ENCODE data around the gene RHBDF2.
A peak's percentile ranks its signal among the peaks of the same experiment; 100 is the strongest.
"Not testable (repeated sequence)": the region's sequence is repeated elsewhere in the genome, so short reads cannot be mapped to it uniquely, and the experiment has no call there.

The RHBDF2 gene

DNA sequence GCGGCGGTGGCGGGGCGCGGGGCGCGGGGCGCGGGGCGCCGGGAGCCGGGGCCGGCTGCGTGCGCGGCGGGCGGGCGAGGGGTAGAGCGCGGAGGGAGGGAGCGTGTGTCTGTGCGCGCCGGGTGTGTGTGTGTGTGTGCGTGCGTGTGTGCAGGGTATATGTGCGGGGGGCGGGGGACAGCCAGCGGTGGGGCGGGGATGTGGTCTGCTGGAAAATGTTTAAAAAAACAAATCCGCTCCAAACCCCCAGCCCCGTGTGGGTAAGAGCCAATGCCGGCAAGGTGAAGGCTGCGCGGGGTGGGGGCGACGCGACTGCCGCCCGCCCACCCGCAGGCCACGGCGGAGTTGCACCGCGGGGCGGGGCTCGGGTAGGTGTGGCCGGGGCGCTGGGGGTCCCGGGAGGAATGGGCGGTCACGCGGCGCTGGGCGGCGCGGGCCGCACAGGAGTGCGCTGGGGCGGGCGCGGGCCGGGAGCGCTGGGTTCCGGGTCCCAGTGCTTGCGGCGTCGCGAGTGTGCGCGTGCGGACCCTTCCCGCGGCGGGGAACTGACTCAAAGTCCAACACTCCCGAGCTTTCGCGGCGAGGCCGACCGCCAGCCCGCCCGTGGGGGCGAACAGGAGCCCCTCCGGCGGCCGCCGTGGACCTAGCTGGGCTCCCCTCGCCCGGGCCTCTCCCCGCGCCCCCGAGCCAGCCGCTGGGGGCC, 36.5 kb upstream of the RHBDF2 start, which contains the start of gene CYGB:
Gene CYGB, minus strand, starts transcription at position 132 of the 703 bp plus-strand sequence. CDS start 167 bp downstream, outside the sequence.
- no peak for DNase-seq

DNA sequence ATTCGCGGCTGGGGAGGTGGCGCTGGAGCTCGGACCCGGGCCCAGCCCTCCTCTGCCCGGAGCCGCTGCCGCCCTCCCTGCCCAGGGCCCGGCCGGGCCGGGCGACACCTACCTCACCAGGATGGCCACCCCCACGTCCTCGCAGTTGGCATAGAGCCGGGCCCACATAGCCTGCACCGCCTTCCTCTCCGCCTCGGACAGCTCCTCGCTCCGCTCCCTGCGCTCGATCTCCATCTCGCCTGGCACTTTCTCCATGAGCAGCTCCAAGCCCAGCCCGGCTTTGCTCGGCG, 36.0 kb upstream of the RHBDF2 start:
- no peak for DNase-seq

DNA sequence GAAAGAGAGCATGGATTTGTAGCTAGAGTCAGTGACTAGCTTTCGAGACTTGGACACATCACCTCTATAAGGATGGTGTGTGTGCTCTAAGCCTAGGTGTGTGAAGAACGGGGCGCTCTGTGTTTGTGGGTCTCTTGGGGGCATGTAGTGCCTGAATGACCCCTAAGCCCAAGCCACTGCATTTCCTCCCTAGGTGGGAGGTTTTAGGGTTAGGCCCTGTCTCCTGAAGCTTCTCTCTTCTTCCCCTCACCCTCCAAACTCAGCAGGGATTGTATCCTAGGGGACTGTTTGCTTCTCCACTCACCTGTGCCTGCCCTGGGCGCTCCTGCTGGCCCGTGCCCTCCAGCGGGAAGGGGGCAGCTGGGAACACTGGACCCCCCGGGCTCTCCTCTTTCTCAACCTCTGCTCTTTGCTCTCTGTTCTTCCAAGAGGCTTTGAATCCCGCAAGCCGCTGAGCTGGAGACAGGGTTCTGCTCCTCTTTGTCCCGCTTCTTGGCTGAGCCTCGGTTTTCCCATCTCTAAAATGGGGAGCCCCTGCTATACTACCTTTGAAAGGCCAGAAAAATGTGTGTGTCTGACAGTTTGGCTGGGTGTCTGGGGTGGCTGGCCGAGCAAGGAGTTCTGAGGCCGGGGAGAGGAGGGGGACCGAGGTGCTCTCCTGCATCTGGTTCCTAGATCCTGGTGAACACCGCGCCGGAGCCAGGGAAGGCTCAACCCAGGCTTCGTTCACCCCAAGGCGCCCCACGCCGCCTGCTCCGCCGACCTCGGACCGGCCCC, 35.5 kb upstream of the RHBDF2 start:
- DNase-seq: no peak

DNA sequence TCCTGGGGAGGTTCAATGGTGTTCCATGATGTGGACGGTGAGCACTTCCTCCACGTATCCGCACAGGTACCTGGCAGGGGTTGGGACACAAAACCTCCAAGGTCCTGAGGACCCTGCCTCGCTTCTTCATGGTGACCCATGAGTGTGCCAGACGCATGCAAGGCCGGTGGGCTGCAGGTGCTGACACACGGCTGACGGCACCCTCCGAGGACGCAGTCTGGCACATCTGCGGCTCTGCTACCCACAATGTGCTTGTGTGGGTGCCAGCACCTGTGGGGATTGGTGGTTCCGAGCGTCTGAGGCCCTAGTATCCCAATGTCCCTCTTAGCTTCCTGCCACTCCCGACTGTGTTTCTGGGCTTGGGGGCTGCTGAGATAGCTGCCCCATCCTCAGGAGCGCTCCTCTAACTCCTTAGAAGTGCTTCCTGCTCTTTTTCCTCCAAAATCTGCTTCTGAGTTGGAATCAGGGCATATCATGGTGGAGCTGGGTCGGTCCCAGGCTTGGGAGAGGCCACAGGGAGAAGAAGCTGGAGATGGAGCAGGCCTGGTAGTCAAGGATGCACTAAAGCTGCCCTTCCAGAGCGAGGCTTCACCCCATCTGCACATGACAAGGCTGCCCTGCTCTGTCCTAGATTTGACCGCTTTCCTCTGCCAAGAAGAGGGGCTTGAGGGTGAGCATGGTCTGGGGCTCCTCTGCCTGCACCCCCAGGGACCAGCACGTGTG, 34.7 kb upstream of the RHBDF2 start:
- DNase-seq: no peak

DNA sequence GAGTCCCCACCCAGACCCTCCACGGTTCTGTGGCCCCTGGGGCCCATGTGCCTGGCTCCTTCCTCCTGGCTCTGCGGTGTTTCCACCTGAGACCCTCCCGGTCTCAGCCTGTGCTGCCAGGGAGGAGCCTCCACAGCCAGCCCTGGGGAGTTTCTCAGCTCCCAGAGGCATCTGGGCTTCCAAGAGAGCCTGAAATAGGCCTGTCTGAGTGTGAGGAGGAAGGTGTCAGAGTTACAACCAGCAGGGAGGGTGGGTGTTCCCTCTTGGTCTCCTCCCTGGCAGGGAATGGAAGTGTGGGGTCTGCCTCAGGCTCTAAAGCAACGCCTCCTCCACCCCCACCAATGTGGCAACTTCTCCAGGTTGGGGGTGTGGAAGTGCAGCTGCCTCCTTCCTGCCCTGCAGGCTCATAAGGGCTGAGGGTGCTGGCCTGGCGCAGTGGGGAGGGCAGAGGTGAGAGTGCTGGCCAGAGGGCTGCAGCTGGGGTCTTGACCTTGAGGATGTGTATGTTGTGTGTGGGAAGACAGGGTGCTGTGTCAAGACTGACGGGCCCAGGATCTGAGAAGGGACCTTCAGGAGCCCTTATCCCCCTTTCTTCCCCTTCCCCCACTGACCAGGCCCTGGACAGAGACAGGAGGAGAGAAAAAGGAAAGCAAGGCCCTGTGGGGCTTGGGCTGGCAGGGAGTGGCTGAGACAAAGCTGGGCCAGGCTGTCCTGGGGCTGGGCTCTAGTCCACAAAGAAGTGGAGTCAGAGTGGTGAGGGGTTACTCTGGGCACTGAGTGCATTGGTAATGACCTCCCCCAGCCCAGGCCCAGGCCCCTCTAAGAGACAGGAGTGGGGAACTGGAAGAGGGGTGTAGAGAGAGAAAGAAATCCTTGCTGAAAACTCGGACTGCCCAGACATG, 33.9 kb upstream of the RHBDF2 start:
- DNase-seq: no peak

DNA sequence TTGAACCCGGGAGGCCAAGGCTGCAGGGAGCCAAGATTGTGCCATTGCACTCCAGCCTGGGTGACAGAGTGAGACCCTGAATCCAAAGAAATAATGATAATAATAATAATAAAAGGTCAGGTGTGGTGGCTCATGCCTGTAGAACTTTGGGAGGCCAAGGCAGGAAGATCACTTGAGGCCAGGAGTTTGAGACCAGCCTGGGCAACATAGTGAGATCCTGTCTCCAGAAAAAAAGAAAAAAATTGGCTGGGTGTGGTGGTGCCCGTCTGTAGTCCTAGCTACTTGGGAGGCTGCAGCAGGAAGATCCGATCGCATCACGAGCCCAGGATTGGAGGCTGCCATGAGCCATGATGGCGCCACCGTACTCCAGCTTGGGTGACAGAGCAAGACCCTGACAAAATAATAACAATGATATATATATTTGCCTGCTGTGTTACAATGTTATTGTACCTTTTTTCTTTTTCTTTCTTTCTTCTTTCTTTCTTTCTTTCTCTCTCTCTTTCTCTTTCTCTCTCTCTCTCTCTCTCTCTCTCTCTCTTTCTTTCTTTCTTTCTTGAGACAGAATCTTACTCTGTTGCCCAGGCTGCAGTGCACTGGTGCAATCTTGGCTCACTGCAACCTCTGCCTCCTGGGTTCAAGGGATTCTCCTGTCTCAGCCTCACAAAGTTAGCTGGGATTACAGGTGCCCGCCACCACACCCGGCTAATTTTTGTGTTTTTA, 32.6 kb upstream of the RHBDF2 start:
- not testable (repeated sequence) for DNase-seq

DNA sequence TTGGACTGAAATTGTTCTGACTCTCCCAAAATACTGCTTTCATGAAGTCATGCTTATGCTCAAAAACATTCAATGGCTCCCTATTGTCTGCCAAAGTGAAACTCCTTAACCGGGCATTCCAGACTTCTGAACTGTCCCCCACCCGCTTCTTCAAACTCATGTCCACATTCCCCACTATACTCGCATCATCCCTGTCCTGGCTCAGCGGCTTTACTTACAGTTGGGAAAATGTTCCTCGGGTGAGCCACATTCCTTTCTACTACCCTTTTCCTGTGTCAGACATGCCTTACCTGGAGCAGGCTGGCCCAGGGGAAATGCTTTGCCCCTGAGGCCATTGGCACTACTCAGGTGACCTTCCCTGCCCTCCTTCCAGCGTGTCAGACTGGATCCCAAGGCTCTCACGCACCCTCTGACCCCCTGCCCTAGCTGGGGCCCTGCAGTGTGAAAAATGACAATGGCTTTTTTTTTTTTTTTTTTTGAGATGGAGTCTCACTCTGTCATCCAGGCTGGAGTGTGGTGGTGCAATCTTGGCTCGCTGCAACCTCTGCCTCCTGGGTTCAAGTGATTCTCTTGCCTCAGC, 30.9 kb upstream of the RHBDF2 start:
- no peak for DNase-seq

DNA sequence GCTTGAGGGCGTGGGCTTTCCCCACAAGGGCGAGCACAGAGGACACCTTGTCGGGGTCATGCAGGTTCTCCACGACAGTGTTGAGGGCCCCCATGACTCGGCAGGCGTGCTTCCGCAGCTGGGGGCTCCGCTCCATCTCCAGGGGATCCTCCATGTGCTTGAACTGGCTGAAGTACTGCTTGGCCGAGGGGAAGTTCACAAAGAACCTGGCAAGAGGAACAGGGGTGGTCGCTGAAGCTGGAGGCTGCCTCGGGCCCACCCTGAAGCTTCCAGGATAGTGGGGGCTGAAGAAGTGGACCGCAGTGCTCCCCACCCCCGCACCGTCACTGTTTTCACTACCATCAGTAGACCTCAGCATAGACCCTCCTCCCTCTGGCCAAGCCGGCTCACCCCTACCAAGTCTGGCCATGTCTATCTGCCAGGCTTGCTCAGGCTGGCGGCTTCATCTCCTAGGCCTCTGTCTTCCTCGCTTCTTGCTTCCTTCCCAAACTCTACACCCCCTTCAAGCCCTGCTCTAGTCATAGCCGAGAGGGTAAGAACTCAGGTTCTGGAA, 30.3 kb upstream of the RHBDF2 start:
- no peak for DNase-seq

DNA sequence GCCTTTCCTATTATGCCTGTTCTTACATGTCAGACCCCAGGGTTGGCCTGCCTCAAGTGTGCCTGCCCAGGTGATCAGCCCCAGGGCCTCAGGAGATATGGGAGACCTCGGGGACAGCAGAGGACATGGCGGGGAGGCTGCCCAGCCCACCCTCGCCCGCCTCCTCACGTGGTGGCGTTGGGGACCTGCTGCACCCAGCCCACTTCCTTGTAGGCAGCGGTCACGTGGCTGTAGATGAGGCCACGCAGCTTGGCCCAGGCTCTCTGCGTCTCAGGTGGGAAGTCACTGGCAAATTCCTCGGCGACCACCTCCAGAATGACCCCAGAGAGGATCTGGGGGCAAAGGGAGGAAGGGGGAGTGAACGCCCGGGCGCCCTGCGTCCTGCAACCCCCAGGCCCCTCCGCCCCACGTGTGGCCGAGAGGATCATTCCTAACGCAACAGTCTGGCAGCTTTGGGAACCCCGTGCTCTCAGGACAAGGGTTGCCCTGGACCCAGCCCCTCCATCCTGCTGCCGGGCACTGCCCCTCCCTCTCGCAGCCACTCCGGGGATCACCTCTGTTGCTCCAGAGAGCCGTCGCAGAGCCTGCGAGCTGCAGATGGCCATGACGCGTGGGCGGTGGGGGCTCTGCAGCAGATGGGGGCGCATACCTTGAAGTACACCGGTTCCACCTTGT, 29.7 kb upstream of the RHBDF2 start:
- no peak for DNase-seq

DNA sequence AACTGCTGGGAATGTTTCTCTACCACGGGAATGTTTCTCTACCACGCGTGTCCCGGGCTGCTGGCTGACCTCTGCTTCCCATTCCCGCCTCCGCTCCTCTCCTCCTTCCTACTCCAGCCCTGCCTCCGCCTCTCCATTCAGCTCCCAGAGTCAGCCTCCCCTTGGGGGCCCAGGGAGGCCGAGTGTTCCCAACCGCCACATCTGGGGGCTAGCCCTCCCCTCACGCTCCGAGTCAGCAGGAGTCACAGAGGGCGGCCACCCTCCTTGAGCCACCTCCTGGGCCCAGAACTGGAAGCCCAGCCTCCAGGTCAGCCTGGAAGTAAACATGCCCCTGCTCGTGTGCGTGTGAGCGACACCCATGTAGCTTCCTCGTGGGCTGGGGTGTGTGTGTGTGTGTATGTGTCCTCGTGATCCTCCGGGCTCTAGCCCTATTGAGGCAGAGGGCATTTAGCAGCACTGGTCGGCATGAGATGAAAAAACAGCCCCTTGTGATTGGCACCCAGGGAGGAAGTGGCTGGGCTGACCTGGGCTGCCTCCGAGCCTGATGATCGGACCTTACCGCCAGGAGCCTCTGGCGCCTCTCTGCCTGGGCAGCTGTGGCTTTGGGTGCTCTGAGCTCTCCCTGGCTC, 29.0 kb upstream of the RHBDF2 start:
- DNase-seq: no peak

DNA sequence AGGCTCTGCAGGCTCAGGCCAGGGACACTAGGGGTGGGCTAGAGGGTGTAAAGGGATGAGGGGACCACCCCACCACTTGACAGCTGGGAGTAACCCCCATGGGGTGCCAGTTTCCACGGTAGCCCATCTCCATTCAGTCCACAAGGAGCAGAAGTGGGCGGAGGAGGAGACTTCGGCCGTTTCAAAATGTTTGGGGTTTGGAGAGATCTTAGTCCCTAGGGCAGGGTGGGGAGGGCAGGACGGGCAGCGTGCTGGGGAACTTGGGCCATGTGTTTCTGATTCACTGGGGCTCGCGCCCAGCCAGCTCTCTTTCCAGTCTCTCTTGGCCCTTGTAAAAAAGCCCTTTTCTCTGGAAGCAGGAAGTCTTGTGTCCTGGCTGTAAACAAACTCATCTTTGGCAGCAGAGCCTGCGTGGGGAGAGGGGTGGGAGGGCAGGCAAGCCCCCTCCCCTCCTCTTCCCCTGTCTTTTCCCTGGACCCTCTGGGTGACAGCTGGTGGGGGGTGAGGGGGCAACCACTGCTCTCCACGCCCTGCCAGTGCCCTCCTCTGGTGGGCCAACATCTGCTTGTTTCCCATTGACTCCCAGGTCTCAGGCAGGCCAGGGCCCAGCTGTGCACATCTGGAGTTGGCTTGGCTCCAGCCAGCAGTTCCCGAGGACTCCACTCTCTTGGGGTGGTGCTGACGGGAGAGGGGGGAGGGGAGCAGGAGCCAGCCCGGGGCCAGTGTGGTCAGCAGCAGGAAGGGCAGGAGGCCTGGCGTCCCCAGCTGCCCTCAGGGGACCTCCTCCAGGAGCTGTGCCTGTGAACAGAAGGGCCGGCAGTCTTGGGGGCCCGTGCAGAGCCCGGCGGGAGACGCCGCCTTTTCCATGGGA, 28.2 kb upstream of the RHBDF2 start:
- no peak for DNase-seq

DNA sequence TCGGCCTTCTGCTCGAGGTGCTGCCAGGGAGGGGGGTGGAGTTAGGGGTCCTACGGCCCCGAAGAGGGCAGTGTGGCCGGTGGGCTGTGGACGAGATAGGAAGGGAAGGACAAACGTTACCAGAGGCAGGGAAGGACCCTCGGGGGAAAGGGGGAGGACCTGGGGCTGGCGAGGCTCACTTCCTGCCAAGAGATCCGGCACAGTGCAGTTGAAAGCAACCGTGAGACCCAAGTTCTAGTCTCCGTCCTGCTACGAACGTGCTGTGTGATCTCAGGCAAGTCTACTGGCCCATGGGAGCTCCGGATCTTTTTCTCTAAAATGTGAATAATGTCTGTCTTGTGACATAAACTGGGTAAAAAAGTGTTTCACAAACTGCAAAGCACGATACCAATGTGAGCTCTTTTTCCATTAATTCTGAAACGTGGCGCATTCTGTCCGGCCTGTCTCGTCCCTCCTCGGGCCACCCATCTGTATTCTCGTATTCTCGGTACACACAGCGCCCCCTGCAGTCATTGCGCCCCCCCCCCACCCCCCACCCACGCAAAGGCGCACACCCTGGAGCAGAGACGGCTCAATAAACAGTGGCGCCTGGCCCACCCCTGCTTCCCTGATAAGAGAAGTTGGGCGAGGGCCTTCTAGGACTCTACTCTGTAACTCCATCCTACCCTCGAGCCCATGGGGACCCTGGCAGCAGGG, 27.5 kb upstream of the RHBDF2 start:
- DNase-seq: no peak

DNA sequence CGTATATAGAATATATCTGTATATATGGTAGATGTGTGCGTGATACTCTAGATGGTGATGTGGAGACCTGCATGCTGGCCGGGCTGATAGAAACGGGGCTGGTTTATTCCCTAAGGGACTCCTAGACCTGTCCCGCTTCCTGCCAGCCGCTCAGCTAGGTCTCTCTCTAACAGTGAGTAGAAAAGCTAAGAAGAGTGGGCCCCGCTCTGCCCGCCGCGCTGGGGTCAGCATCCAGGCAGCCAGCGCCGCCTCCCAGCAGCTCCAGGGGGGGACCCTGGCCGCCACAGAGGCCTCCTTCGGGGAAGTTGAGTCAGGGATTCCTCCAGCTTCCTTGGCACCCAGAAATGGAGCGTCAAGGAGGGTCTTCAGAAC, 26.9 kb upstream of the RHBDF2 start:
- no peak for DNase-seq

DNA sequence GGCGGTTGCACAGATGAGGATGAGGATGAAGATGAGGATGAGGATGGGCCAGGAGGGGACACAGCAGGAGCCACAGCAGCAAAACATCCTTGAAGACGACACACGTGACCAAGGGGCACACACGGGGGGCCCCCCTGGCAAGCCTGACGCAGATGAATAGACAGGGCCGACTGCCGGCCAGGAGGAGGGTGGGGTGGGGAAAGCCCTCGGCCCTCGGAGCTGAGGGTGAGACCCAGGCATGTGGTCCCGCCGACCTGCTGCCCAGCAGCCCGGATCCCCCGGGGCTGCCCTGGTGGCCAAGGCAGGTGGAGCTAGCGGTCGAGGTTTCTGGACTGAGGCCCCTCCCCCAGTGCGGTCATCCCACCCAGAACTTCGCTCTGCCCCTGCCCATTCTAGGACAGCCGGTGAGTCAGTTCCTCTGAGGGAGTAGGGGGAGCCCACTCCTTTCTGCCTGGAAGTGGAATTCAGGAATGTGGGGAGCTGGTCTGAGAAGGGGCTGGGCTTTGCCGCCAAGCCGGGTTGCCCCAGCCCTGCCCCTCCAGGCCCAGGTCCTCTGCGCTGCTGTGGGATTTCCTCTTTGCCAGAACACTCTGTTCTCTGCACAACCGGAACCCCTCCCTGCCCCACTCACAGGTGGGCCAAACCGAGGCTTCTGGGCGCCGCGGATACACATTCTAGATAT, 26.3 kb upstream of the RHBDF2 start:
- DNase-seq: peak in 2 of 5 donors; percentile 25 to 45

DNA sequence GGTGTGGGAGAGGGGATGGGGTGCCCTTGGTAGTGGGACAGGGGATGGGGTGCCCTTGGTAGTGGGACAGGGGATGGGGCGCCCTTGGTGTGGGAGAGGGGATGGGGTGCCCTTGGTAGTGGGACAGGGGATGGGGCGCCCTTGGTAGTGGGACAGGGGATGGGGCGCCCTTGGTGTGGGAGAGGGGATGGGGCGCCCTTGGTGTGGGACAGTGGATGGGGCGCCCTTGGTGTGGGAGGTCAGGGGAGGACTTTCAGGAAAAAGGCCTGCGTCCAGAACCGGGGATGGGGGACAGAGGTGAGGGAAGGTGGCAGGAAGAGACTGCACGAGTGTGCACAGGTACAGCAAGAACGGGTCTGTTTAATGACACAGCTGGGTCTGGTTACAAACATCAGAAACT, 25.8 kb upstream of the RHBDF2 start:
- DNase-seq: not testable (repeated sequence)

DNA sequence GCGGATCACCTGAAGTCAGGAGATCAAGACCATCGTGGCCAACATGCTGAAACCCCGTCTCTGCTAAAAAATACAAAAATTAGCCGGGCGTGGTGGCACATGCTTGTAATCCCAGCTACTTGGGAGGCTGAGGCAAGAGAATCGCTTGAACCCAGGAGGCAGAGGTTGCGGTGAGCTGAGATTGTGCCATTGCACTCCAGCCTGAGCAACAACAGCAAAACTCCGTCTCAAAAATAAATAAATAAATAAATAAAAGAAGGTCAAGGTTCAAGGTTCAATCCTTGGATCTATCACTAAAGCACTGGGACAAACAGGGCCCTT, 24.2 kb upstream of the RHBDF2 start:
- not testable (repeated sequence) for DNase-seq

DNA sequence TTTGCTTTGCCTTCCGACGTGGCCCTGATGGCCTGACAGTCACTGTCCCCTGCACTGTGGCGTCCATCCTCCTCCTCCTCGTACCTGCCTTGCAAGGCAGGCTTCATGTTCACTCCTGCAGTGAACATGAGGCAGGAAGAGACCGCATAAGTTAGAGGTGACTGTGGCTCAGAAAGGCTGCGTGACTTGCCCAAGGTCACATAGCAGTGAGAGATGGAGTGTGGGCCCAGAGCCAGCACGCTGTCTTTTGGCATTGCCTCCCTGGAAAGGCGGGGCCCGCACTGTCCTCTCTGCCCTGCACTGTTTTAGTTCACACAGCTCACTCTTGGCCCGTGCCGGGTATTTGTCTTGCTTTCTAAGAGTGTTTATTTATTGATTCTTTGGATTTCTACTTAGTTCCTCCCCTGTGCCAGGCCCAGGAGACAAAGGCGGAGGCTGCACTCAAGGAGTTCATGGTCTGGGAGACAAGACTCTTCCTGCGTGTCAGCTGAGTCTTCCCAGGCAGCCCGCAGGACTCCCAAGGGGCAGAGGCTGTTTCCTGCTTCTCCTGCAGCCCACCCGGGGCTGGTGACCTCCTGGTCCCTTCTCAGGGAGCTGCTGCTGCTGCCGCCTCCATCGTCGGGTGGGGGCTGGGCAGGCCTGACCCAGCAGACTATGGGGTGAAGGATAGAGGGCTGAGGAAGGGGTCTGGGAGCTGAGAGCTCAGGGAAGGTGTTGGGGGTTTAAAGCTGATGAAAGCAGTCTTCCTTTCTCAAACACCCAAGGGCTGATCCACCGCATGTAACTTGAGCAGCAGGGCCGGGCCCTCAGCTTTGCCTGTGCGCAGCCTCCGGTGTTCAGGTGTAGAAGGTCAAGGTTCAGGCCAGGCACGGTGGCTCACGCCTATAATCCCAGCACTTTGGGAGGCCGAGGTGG, 23.6 kb upstream of the RHBDF2 start:
- no peak for DNase-seq

All from T-helper 1 cell (primary cell).